Measurements from ENCODE around the gene SIGLEC14.
"Not testable (repeated sequence)": the region's sequence is repeated elsewhere in the genome, so short reads cannot be mapped to it uniquely, and the experiment has no call there.

SIGLEC14 gene

GRCh38 chr19:51675911-51676565, 29.4 kb upstream of the SIGLEC14 start:
- DNase-seq (ENCODE audit: extremely low read depth in 1 of 2, low read depth in 1 of 2) = not testable (repeated sequence)

GRCh38 chr19:51668216-51668615, 21.6 kb upstream of the SIGLEC14 start:
- no peak for DNase-seq (ENCODE audit: extremely low read depth in 1 of 2, low read depth in 1 of 2)

GRCh38 chr19:51664997-51665396, 18.4 kb upstream of the SIGLEC14 start:
- DNase-seq (ENCODE audit: extremely low read depth in 1 of 2, low read depth in 1 of 2) = no peak

GRCh38 chr19:51664131-51664530, 17.5 kb upstream of the SIGLEC14 start:
- no peak for DNase-seq (ENCODE audit: extremely low read depth in 1 of 2, low read depth in 1 of 2)

- DNase-seq (ENCODE audit: extremely low read depth in 1 of 2, low read depth in 1 of 2) = no peak
Observed at GRCh38 chr19:51663650-51664049, 17.0 kb upstream of the SIGLEC14 start.

- no peak for DNase-seq (ENCODE audit: extremely low read depth in 1 of 2, low read depth in 1 of 2)
Observed at GRCh38 chr19:51660975-51661600, 14.5 kb upstream of the SIGLEC14 start.

- DNase-seq (ENCODE audit: extremely low read depth in 1 of 2, low read depth in 1 of 2) = no peak
Observed at GRCh38 chr19:51654783-51655182, 8.2 kb upstream of the SIGLEC14 start.

- no peak for DNase-seq (ENCODE audit: extremely low read depth in 1 of 2, low read depth in 1 of 2)
Observed at GRCh38 chr19:51653162-51653561, 6.5 kb upstream of the SIGLEC14 start.

- DNase-seq (ENCODE audit: extremely low read depth in 1 of 2, low read depth in 1 of 2) = no peak
Observed at GRCh38 chr19:51652266-51652665, 5.6 kb upstream of the SIGLEC14 start.

- DNase-seq (ENCODE audit: extremely low read depth in 1 of 2, low read depth in 1 of 2) = no peak
Observed at GRCh38 chr19:51651216-51651846, 4.7 kb upstream of the SIGLEC14 start.

GRCh38 chr19:51647318-51647717, 693 bp upstream of the SIGLEC14 start:
- no peak for DNase-seq (ENCODE audit: extremely low read depth in 1 of 2, low read depth in 1 of 2)

- DNase-seq (ENCODE audit: extremely low read depth in 1 of 2, low read depth in 1 of 2) = no peak
Observed at GRCh38 chr19:51644636-51645271, 1.9 kb downstream of the SIGLEC14 start.

GRCh38 chr19:51641648-51642047, 5.0 kb downstream of the SIGLEC14 start:
- DNase-seq (ENCODE audit: extremely low read depth in 1 of 2, low read depth in 1 of 2) = no peak

- DNase-seq (ENCODE audit: extremely low read depth in 1 of 2, low read depth in 1 of 2) = no peak
Observed at GRCh38 chr19:51640386-51640785, 6.2 kb downstream of the SIGLEC14 start.

GRCh38 chr19:51639916-51640315, 6.7 kb downstream of the SIGLEC14 start:
- DNase-seq (ENCODE audit: extremely low read depth in 1 of 2, low read depth in 1 of 2) = no peak

GRCh38 chr19:51637362-51637978, 9.2 kb downstream of the SIGLEC14 start:
- no peak for DNase-seq (ENCODE audit: extremely low read depth in 1 of 2, low read depth in 1 of 2)

- DNase-seq (ENCODE audit: extremely low read depth in 1 of 2, low read depth in 1 of 2) = no peak
Observed at GRCh38 chr19:51632126-51632525, 14.5 kb downstream of the SIGLEC14 start.

GRCh38 chr19:51630315-51630714, 16.3 kb downstream of the SIGLEC14 start, which contains the start of gene SIGLEC5:
Gene SIGLEC5 (minus strand): TSS chr19:51630401. CDS start chr19:51630335, 66 bp downstream.
- DNase-seq (ENCODE audit: extremely low read depth in 1 of 2, low read depth in 1 of 2) = not testable (repeated sequence)

- DNase-seq (ENCODE audit: extremely low read depth in 1 of 2, low read depth in 1 of 2) = no peak
Observed at GRCh38 chr19:51628153-51628939, 18.3 kb downstream of the SIGLEC14 start.

- DNase-seq (ENCODE audit: extremely low read depth in 1 of 2, low read depth in 1 of 2) = no peak
Observed at GRCh38 chr19:51627491-51628138, 19.0 kb downstream of the SIGLEC14 start.
